Epidermal melanocyte (primary cell): ENCODE results near the gene RGS6.

Source experiments
- DNase-seq: peaks from one replicate; pipeline ENCODE4 v3.0.0; 2011; ENCODE audit warnings: low spot score; ENCODE audit not compliant: insufficient read length

RGS6 gene

DNA sequence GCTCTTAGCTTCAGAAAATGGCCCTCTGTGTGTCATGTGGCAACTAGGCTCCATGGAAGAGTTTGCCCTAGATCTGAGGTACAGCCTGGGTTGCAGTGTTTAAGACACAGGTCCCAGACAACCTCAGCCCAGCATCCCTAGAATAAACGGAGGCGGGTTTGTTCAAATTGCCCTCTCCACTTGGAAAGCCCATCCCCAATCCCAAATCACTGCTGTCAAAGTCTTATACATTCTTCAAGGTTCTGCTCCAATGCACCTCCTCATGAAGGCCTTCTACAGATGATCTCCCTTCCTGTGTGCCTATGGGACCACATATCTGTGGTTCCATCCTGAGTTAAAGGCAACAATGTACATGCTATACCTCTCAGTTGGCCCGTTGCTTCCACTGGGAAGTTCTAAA is 671.9 kb downstream of the RGS6 start:
- no peak for DNase-seq

DNA sequence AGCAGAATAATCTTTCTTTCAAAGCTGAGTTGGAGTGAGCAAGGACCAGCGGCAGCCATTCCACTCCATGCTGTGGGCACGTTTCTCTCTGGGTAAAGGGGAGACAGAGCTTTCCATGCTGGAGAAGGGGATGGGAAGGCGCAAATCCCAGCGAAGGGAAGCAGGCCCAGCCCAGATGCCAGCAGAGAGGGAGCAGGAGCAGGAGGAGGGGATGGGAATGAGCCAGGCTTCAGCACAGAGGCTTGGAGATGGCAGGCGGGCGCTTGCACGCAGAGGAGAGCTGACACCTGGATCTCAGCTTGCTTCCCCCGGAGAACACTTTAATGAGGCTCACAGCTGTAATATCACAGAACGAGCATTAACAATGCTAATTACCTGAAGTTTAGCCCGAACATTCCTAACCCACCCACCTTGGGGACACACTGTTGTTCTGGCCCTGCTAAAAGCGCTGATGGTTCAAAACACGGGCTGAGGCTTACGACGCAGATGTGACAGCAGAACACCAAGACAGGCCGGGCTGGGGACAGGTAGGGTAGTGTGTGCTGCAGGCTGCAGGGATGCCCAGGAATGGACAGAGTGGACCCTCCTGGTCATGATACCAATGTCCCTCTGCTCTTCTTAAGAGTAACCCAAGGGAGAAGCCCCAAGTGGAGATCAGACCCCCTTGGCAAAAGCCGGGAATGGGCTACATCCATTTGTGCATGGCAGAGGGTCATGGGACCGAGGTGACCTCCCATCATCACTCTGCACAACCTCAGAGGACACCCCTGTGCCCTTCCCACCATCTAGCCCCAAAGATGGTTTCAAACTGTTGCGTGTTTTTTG is 673.1 kb downstream of the RGS6 start:
- DNase-seq, result no peak

DNA sequence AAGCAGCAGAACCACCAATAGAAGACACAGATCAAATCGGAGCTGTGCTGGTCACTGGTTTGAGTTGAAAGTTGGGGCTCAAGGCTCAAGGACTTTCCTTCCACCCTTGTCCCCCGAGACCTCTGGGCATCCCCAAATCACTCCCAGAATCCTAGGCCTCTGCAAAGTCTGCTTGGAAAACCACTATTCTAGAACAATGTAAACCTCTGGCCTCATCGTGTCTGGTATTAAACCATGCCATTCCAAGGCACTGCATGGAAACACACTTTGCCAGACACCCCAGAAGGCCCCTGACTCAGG is 673.6 kb downstream of the RGS6 start:
- DNase-seq, result no peak

DNA sequence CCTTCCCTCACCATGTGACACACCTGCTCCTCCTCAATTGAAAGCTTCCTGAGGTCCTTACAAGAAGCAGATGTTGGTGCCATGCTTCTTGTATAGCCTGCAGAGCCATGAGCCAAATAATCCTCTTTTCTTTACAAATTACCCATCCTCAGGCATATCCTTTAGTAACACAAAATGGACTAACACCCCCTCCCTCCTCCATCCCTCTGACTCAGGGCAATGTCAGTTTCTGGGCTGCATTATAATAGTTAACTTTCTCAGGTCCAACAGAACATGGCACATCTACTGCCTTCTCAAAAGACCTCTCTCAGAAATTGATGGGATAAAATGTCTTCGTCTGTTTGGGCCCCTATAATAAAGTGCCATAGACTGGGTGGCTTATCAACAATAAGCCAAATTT is 674.6 kb downstream of the RGS6 start:
- no peak for DNase-seq

DNA sequence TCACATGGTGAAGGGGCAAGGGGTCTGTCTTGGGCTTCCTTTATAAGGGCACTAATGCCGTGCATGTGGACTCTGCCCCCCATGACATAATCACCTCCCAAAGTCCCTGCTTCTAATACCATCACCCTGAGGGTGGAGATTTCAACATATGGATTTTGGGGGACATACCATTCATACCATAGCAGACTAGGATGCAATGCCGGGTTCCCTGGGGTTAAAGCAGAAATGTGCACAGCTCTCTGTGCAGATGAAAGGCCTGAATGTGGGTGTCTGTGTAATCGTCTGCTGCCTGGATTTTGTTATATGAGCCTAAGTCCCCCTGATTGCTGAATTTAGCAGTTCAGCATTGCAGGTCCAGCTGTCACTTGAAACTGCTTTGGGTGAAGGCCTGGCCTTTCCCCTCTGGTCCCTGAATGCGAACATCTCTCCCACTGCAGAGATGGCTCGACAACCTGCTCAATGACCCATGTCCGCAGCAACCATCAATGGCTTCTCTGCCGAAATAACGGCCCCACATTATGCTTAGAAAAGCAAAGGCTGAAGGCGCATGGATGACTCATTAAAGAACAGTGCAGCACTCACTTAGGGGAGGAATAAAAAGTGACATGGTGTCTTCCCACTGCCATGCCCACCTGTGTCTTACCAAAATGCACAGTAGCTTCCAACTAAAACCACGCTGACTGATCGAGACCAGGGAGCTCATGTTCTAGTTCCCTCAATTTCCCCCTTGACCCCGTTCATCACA is 675.3 kb downstream of the RGS6 start:
- DNase-seq, result no peak

DNA sequence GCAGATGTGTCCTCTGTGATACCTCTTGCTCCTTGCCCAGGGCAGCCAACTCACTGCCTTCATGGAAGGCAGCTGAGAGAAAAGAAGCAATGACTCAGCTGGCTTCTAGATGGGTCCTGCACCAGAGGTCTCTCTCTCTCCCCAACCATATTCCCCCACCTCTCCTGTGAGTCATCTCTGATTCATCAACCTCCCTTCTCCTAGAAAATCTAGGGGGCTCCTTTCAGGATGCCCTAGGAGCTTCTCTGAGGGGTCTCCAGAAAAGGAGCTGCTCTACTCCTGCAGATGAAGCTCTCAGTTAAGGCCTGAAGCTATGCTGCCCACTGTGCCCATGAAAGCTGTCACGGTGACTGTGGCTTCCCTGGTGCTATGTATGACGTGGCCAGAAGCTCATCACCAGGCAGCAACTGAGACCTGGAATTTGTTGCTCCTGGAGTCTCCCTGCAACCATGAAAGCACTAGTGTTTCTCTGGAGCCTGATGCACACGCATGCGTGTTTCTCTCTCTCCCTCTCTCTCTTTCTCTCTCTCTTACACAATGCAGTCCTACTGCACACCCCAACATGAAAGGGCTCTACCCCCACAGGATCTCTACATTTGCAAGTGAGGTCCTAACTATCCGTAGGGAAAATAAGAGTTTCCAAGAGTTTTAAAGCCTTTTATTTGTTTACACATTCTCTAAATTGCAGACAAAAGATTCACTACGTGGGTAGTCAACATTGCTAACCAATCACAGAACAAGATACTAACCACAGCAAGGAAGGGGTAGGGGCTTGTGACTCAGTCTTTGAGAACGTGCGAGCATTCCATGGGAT is 676.4 kb downstream of the RGS6 start:
- DNase-seq, result peak; percentile 37

DNA sequence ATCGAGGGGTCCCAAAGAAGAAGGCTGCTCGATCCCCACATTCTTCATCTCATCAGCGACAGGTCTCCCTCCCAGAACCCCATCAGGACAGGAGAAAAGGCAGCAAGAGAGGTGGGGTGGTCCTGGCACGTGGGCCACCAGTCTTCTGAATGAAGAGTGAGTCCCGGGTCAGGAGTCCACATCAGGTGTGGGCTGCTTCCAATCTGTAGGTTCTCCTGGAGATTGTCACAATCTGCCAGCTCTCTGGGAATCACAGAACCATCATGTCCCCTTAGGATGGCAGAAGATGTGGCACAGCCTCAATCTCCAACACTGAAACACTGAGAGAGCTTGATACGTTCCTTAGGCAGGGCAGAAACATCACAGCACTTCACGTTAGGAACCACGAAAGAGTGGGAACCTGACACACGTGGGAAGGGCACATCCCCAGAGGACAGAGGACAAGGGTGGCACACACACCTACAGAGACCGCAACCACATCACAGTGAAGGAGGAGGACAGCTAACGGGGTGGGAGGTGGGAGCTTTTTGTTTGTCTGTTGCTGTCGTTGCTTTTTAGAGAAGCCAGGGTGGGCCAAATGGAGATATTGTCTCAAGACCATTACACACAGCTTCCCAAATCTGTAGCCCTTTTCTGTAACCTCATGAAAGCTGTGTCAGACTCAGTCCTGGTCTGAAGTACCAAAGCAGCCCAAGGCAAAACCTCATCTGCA is 677.1 kb downstream of the RGS6 start:
- DNase-seq, result no peak

DNA sequence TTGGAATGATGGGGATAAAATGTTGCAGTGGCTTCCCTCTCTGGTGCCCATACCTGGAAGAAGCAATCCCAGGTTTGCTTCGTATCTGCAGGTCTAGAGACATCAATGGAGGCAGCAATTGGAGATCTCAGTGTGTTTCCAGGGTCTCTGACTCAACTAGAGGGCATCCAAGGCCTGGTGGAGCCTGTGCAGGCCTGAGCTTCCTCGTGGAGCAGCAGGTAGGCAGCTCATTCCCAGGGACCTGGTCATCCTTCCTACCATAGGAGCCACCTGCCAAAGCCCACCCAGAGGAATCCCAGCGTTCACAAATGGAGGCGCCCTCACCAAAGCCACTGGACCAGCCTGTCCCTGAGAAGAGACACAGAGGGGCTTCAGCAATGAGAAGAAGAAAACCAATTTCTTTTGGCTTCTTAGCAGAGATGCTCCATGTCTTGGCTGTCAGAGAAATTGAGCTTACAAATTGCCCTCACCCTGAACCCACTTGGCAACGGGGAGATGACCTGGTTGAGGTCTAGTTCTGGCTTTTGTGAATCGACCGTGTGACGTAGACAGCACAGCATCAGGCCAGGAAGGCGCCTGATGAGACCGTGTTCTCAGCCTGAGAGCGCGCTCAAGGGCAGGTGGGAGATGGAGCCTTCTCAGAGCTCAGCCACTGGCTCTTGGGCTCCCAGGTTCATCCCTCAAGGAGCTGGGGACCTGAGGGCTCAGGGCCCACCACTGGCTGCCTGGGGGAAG is 678.0 kb downstream of the RGS6 start:
- DNase-seq, result no peak

DNA sequence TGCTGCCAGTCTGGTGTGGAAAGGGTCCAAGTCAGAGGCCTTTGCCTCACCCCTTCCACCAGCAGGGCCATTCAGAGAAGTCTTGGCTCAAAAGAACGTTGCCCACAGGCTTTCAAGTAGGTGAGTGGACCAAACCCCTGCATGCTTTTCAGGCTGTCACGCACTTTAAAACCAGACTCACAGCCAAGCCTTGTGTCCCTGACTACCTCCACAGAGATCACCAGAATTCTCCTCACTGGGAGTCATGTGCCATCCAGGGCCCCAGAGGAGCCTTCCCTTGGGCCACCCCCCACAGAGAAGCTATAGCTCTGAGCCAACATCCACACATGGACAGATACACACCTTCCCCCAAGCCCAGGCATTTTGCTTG is 678.6 kb downstream of the RGS6 start:
- DNase-seq, result no peak

DNA sequence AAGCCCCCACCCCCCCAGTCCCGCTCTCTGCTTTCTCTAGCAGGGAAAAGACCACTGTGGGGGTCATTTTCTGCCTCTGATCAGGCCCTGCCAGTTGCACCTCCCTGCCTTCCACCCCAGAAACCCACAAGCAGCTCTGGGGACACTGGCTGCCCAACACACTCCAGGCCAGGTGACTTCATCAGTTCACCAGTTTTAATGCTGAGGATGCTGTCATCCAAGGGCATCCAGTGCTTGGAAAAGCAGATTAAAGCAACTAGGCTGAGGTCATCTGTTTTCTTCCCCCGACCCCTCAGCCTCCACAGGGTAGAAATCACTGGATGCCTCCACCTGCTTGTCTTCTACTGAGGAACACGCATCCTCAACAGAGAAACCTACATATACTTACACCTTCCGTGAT is 679.3 kb downstream of the RGS6 start:
- DNase-seq, result no peak

DNA sequence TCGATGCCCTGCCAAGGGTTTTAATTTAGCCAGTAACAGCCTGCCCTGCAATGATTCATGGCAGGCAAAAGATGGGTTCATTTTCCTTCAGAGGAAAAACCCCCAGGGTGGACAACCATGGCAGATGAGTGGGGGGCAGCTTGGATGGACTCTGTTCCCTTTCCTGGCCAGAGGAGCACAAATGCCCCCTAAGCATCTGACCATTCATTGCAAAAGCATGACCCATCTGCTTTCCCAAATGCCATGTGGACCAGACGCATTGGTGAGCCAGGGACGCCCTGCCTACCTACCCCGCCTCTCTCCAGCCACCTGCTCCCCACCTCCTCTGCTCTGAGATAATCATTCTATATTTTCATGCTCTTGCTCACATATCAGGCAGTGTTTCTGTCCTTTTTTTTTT is 679.8 kb downstream of the RGS6 start:
- no peak for DNase-seq

DNA sequence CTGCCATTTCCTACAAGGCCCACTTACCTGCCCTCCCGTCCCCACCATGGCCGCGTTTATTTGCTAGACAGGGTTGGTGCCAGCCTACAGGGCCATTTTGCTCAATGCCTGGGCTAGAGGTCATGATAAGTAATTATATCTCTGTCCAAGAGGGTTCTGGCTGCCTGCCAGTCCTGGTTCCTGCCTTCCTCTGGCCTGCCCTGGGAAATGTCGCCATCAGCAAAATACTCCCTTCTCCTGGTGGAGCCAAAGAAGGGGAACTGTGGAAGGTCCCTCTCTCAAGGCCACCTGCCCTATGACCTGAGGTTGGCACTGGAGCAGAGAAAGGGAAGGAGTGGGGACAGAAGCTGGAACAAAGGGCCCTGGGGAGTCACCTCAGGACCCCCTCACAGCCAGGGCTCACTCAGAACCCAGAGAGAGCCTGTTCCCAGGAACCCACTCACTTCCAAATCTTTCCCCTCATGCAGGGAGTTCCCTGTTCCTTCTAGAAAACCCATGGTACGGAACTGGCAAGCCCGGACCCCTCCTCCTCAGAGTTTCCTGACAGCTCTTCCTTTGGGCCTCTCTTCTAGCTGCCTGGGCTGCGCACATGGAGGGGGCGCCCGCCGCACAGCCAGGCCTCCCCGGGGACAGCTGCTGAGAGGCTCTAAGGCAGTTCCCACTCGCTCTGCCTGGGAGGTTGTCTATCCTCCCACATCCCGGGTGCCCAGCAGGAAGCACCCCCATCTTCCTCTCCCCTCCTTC is 681.2 kb downstream of the RGS6 start:
- DNase-seq, result no peak

DNA sequence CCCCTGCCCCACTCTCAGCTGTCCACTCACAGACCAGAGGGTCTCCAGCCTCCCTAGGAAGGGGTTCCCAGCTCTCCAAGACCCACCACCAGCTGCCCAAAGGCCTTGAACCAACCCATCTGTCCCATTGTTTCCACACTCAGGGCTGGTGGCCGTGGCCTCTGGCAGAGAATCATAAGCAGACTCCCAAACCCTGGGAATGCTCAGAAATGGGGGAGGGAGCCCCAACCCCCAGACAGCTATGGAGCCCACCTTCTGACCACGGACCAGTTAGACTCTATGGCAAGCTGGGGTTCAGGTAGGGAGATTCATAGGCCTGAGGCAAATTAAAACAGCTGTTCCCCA is 681.7 kb downstream of the RGS6 start:
- DNase-seq, result no peak

DNA sequence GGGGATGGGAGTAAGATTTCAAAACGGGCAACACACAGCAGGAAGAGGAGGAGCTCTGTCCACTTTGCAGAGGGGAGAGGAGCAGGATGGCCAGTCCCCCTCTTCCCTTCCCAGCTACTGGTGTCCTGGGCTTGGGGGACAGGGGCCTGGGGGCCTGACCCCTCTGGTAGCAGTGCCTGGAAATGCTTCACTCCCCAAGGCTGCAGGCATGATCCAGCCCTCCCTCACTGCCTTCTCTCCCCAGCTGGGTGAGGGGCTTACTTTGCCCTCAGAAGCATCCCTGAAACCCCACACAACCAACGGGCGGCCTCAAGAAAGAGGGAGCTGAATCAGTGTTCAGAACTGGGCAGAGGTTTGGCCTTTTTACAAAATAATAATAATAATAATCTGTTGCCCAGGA is 682.1 kb downstream of the RGS6 start:
- no peak for DNase-seq

DNA sequence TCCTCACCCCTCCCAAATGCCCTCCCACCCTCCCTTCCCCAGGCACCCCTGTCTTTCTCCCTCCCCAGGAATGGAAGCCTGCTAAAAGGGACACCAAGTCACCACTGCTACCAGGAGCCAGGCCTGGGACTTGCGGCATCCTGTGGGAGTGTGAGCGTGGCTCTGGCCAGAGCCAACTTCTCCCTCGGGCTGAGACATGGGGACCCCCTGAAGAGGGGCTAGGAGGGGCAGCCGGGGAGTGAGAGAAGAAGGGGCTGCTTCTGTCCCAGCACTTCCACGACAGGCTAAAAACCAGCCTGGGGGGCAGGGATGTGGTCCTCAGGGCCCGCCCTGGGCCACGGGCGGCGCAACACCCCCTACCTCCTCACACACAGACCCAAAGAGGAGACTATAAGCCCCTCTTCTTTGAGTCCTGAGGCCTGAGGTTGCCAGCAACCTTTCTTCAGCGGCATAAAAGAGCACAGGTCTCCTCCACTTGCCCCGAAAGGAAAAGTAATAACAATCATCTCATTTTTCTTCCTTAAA is 682.7 kb downstream of the RGS6 start:
- no peak for DNase-seq

DNA sequence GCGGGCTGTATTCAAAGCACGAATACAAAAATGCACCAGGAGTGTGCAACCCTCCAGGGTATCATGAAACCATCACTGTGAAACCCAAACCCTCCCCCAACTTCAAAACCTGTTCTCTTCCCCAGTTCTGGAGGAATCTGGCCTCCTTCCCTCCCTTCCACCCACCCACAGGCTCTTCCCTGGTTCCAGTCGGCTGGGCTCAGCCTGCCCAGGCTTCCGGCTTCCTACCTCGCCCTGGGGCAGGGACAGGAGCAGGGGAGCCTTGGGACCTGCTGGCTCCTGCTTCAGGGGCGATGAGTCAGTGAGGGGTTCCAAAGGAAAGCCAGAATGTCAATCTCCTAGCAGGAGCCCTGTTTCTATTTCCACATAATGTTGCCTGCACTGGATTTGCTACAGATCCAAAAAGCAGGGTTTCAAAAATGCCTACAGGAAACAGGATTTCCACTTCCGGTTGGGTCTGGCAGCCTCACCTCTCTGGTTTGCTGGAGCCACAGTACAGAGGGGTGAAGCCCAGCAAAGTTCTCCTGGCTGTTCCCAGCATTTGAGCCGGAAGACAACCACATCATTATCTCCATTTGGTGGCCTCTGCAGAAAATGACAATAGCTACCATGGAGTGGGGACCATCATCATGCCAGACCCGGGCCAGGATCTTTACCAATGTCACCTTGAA is 683.4 kb downstream of the RGS6 start:
- DNase-seq, result no peak
